ENCODE data around the gene EGFLAM. TPM values are rescaled to one million over a fixed set of nuclear protein-coding genes. Genes with fewer than 3 reads are reported as not detected.

Gene EGFLAM
- total and polyA plus RNA-seq, 2 donors (not counting 3 experiments of a cell fraction or from before 2014, with no cell fraction given) = 1.2 to 2.7 TPM

DNA sequence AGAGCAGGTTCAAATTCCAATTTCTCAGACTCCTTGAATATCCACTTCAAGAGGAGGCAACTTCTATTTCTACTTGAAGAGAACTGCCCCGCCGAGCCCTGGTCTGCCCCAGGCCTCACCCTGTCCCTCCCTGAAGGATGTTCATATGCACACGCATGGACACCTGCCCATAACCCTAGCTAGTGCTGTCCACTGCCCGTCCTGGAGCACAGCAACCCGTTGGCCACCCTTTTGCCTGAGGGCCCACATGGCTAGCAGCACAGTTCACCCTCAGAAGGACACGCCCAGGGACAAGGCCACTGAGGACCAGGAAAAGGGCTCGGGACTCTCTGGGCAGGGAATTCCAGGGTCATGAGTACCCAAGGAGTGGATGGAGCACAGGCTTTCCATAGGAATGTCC is 63.6 kb downstream of the EGFLAM start:
- H3K36me3 ChIP-seq (ENCODE audit: control insufficient read depth in 2 of 2, extremely low read depth in 1 of 2, insufficient read depth in 2 of 2, low read length in 2 of 2) = no peaks in the 10 kb centered on the region
- peaks cover 2 to 3% of the 10 kb centered on the region in 2 experiments for H3K27me3 ChIP-seq (ENCODE audit: control insufficient read depth in 2 of 2, insufficient read depth in 2 of 2, low read length in 2 of 2)
- no peak overlapping the region for H3K4me3 ChIP-seq (replicated peaks in 1 of 3; ENCODE audit: insufficient read depth in 1 of 3, low read depth in 1 of 3, low read length in 3 of 3)
- ChIA-PET POLR2A (no interaction called here), CTCF (no interaction called here)
- no peaks in the 10 kb centered on the region for H3K4me1 ChIP-seq (ENCODE audit: control insufficient read depth, extremely low read depth, insufficient read depth, low read length)
- intact Hi-C loops (cut with micrococcal nuclease) (no loop called here), dilution Hi-C loops (cut with MboI; ENCODE audit: extremely low pct_ligation_motif_present, low sequenced_read_pairs) (no loop called here)
- no peak for DNase-seq (ENCODE audit: low read depth, low spot score)
- no peak overlapping the region for H3K4me2 ChIP-seq (ENCODE audit: insufficient read depth, low read length)
- H3K27ac ChIP-seq (ENCODE audit: insufficient read depth, low read depth, low read length) = no peak overlapping the region
- no peaks in the 10 kb centered on the region for H3K9me1 ChIP-seq (replicated peaks; ENCODE audit: control insufficient read depth, extremely low read depth, insufficient read depth, low read length)
- no TSS peak for BruUV-seq (replicated peaks)
- no peaks in the 10 kb centered on the region for H3K9me3 ChIP-seq (replicated peaks; ENCODE audit: control insufficient read depth, insufficient read depth, low read length)
- H4K20me1 ChIP-seq (replicated peaks; ENCODE audit: control insufficient read depth, extremely low read depth, insufficient read depth, low read length) = no peaks in the 10 kb centered on the region
- H2AFZ ChIP-seq (ENCODE audit: low read depth, low read length) = no peak overlapping the region
- H3K79me2 ChIP-seq (ENCODE audit: control insufficient read depth, insufficient read depth, low read length) = no peaks in the 10 kb centered on the region
- TF ChIP-seq POLR2AphosphoS5 (IDR thresholded peaks at IDR 0.05; ENCODE audit: insufficient read depth, low read depth, low read length) (no peak), MYC (IDR thresholded peaks at IDR 0.05; ENCODE audit: low read depth, low read length) (no peak), EZH2 (IDR thresholded peaks at IDR 0.05; ENCODE audit: borderline replicate concordance, low read depth, low read length, severe bottlenecking) (no peak)
- TF ChIP-seq, protein P1, sequence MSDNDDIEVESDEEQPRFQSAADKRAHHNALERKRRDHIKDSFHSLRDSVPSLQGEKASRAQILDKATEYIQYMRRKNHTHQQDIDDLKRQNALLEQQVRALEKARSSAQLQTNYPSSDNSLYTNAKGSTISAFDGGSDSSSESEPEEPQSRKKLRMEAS (IDR thresholded peaks at IDR 0.05; ENCODE audit: insufficient read depth, insufficient read length) = no peak
- no peak for FAIRE-seq
- no peak overlapping the region for H3K9ac ChIP-seq (replicated peaks; ENCODE audit: extremely low read depth, insufficient read depth, low read length)

DNA sequence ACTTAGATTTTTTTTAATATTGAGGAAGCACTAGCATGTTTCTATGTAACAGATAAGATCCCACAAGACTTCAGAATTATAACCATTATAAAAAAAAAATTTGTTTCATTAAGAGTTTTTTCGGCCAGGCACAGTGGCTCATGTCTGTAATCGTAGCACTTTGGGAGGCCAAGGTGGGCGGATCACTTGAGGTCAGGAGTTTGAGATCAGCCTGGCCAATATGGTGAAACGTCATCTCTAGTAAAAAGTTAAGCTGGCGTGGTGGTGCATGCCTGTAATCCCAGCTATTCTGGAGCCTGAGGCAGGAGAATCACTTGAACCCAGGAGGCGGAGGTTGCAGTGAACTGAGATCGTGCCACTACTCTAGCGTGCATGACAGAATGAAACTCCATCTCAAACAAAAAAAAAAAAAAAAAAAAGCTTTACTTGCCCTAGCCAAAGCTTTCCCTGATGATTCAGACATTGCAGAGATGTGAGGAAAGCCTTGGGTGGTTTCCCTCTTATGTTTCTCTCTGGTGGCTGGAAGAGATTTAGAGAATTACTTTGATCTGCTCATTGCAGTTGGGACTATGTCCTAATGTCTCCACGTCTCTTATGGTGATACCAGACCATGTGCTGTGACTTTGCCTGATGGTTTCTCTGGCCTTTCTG is 65.4 kb downstream of the EGFLAM start:
- Histone ChIP-seq H3K79me2 (ENCODE audit: control insufficient read depth, insufficient read depth, low read length) (no peaks in the 10 kb centered on the region), H3K4me2 (ENCODE audit: insufficient read depth, low read length) (no peak overlapping the region), H3K4me1 (ENCODE audit: control insufficient read depth, extremely low read depth, insufficient read depth, low read length) (no peaks in the 10 kb centered on the region), H3K4me3 (replicated peaks in 1 of 3; ENCODE audit: insufficient read depth in 1 of 3, low read depth in 1 of 3, low read length in 3 of 3) (no peak overlapping the region), H3K36me3 (ENCODE audit: control insufficient read depth in 2 of 2, extremely low read depth in 1 of 2, insufficient read depth in 2 of 2, low read length in 2 of 2) (no peaks in the 10 kb centered on the region), H3K27me3 (ENCODE audit: control insufficient read depth in 2 of 2, insufficient read depth in 2 of 2, low read length in 2 of 2) (peaks cover 0 to 3% of the 10 kb centered on the region in 2 experiments), H3K9ac (replicated peaks; ENCODE audit: extremely low read depth, insufficient read depth, low read length) (no peak overlapping the region), H3K9me1 (replicated peaks; ENCODE audit: control insufficient read depth, extremely low read depth, insufficient read depth, low read length) (no peaks in the 10 kb centered on the region), H3K27ac (ENCODE audit: insufficient read depth, low read depth, low read length) (no peak overlapping the region), H2AFZ (ENCODE audit: low read depth, low read length) (no peak overlapping the region), H3K9me3 (replicated peaks; ENCODE audit: control insufficient read depth, insufficient read depth, low read length) (no peaks in the 10 kb centered on the region), H4K20me1 (replicated peaks; ENCODE audit: control insufficient read depth, extremely low read depth, insufficient read depth, low read length) (no peaks in the 10 kb centered on the region)
- intact Hi-C loops (cut with micrococcal nuclease) = no loop called here
- ChIA-PET CTCF (no interaction called here), POLR2A (no interaction called here)
- no TSS peak for BruUV-seq (replicated peaks)
- FAIRE-seq = no peak
- DNase-seq (ENCODE audit: low read depth, low spot score) = no peak
- dilution Hi-C loops (cut with MboI; ENCODE audit: extremely low pct_ligation_motif_present, low sequenced_read_pairs) = no loop called here
- TF ChIP-seq FOS (IDR thresholded peaks at IDR 0.05; ENCODE audit: borderline replicate concordance, insufficient read depth, low read length) = no peak
- TF ChIP-seq, protein P2, sequence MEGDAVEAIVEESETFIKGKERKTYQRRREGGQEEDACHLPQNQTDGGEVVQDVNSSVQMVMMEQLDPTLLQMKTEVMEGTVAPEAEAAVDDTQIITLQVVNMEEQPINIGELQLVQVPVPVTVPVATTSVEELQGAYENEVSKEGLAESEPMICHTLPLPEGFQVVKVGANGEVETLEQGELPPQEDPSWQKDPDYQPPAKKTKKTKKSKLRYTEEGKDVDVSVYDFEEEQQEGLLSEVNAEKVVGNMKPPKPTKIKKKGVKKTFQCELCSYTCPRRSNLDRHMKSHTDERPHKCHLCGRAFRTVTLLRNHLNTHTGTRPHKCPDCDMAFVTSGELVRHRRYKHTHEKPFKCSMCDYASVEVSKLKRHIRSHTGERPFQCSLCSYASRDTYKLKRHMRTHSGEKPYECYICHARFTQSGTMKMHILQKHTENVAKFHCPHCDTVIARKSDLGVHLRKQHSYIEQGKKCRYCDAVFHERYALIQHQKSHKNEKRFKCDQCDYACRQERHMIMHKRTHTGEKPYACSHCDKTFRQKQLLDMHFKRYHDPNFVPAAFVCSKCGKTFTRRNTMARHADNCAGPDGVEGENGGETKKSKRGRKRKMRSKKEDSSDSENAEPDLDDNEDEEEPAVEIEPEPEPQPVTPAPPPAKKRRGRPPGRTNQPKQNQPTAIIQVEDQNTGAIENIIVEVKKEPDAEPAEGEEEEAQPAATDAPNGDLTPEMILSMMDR (IDR thresholded peaks at IDR 0.05; ENCODE audit: extremely low read depth in 1 of 2, insufficient read depth in 1 of 2, low read depth in 1 of 2, low read length in 2 of 2) = no peak
- no peak for TF ChIP-seq EZH2 (IDR thresholded peaks at IDR 0.05; ENCODE audit: borderline replicate concordance, low read depth, low read length, severe bottlenecking)
- TF ChIP-seq JUN (IDR thresholded peaks at IDR 0.05; ENCODE audit: borderline replicate concordance, insufficient read depth, insufficient read length, low read depth) = no peak
